ENCODE results near the gene THAP4. TPM values are rescaled to one million over a fixed set of nuclear protein-coding genes. Genes with fewer than 3 reads are reported as not detected.

THAP4 gene
- total RNA-seq, 1 donor from 2014 or later = 43.3 TPM

DNA sequence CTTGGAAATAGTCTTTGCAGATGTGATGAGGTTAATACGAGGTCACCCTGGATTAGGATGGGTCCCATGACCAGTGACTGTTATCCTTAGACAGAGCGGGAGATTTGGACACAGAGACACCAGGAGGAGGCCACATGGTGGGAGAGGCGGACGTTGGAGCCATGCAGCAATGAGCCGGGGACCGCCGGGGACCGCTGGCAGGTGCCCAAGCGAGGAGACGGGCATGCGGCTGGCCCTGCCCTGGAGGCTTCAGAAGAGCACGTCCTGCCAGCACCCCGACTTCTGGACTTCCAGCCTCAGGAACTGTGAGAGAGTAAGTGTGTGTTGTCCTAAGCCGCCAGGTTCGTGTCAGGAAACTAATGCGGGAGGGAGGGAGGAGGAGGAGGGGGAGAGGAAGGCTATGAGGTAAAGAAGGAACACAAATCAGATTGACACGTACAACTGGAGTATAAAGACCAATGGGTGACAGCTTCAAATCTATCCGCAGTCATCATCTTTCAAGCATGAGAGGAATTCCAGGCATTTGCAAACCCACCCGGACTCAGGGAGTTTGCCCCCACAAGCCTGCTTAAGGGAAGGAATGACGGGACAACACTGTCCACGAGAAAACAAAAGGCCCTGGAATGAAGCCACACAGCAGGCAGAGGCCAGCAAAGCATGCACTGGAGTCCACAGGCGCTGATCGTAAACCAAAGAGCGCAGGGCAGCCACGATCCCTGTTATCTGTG, 90.0 kb downstream of the THAP4 start:
- TF ChIP-seq, protein P1, sequence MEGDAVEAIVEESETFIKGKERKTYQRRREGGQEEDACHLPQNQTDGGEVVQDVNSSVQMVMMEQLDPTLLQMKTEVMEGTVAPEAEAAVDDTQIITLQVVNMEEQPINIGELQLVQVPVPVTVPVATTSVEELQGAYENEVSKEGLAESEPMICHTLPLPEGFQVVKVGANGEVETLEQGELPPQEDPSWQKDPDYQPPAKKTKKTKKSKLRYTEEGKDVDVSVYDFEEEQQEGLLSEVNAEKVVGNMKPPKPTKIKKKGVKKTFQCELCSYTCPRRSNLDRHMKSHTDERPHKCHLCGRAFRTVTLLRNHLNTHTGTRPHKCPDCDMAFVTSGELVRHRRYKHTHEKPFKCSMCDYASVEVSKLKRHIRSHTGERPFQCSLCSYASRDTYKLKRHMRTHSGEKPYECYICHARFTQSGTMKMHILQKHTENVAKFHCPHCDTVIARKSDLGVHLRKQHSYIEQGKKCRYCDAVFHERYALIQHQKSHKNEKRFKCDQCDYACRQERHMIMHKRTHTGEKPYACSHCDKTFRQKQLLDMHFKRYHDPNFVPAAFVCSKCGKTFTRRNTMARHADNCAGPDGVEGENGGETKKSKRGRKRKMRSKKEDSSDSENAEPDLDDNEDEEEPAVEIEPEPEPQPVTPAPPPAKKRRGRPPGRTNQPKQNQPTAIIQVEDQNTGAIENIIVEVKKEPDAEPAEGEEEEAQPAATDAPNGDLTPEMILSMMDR (IDR thresholded peaks at IDR 0.05; ENCODE audit: insufficient read depth, low read length, poor library complexity, severe bottlenecking) = no peak
- H3K4me3 ChIP-seq (ENCODE audit: low read depth, low read length) = no peak overlapping the region
- peak; percentile 84 for DNase-seq (ENCODE audit: low read depth)

GRCh38 chr2:241545523-241546473, 91.2 kb downstream of the THAP4 start:
- peaks cover 12% of the 10 kb centered on the region for H3K27me3 ChIP-seq (ENCODE audit: control insufficient read depth, insufficient read depth, low read length)
- no peak for DNase-seq (ENCODE audit: low read depth)
- no peaks in the 10 kb centered on the region for H3K36me3 ChIP-seq (ENCODE audit: control insufficient read depth, insufficient read depth, low read length)
- TF ChIP-seq, protein P1 (IDR thresholded peaks at IDR 0.05; ENCODE audit: insufficient read depth, low read length, poor library complexity, severe bottlenecking) = no peak
- no peak overlapping the region for H3K4me3 ChIP-seq (ENCODE audit: low read depth, low read length)

More for the DNA sequence above, 90.0 kb downstream of the THAP4 start:
- Histone ChIP-seq H3K36me3 (ENCODE audit: control insufficient read depth, insufficient read depth, low read length) (no peaks in the 10 kb centered on the region), H3K27me3 (ENCODE audit: control insufficient read depth, insufficient read depth, low read length) (peaks cover 5% of the 10 kb centered on the region)

DNA sequence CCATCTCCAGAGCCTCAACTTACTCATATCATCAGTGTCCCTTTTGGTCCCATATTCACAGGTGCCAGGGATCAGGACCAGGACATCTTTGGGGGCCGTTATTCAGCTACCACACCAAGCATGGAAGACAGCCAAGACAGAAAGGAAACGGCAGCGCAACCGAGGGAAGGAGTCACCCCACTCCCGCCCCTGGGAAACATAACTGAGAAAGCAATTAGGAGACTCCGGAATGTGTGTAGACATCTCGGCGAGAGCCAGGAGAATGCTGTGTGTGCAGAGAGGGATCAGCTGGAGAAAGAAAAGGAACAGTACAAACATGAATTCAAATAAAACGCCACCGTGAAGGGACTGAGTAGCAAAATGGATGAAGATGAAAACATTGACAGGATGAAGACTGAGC, 91.9 kb downstream of the THAP4 start:
- Histone ChIP-seq H3K27me3 (ENCODE audit: control insufficient read depth, insufficient read depth, low read length) (peaks cover 12% of the 10 kb centered on the region), H3K4me3 (ENCODE audit: low read depth, low read length) (no peak overlapping the region), H3K36me3 (ENCODE audit: control insufficient read depth, insufficient read depth, low read length) (no peaks in the 10 kb centered on the region)
- no peak for DNase-seq (ENCODE audit: low read depth)
- TF ChIP-seq, protein P1 (IDR thresholded peaks at IDR 0.05; ENCODE audit: insufficient read depth, low read length, poor library complexity, severe bottlenecking) = no peak

DNA sequence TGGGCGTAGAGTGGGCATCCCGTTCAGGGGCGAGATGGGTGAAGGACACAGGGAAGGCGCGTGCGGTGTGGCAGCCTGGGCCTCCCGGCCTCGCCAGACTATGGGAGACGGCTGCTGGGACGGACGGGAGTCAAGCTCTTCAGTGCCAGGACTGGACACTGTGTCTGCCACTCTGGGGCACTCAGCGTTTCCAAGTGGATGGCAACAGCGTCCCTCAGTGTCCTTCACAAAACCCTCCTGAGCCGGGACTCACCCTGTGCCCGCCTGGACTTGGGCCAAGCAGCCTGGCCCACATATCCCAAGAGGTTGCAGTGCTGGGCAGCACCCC, 94.7 kb downstream of the THAP4 start:
- Histone ChIP-seq H3K36me3 (ENCODE audit: control insufficient read depth, insufficient read depth, low read length) (no peaks in the 10 kb centered on the region), H3K4me3 (ENCODE audit: low read depth, low read length) (no peak overlapping the region), H3K27me3 (ENCODE audit: control insufficient read depth, insufficient read depth, low read length) (peaks cover 12% of the 10 kb centered on the region)
- TF ChIP-seq, protein P1 (IDR thresholded peaks at IDR 0.05; ENCODE audit: insufficient read depth, low read length, poor library complexity, severe bottlenecking) = no peak
- no peak for DNase-seq (ENCODE audit: low read depth)

- H3K36me3 ChIP-seq (ENCODE audit: control insufficient read depth, insufficient read depth, low read length) = no peaks in the 10 kb centered on the region
- peak overlapping the region; percentile 4 for H3K4me3 ChIP-seq (ENCODE audit: low read depth, low read length)
- TF ChIP-seq, protein P1 (IDR thresholded peaks at IDR 0.05; ENCODE audit: insufficient read depth, low read length, poor library complexity, severe bottlenecking) = no peak
- H3K27me3 ChIP-seq (ENCODE audit: control insufficient read depth, insufficient read depth, low read length) = peaks cover 12% of the 10 kb centered on the region
- DNase-seq (ENCODE audit: low read depth) = no peak
Measured at GRCh38 chr2:241541564-241542277, 95.2 kb downstream of the THAP4 start.

Data from kidney epithelial cell (primary cell).